ENCODE data around the gene MYL10. TPM values are rescaled to one million over a fixed set of nuclear protein-coding genes. Genes with fewer than 3 reads are reported as not detected.

The MYL10 gene
- polyA plus RNA-seq, 1 of the 3 experiments (the other 2 are of a cell fraction) = not detected

DNA sequence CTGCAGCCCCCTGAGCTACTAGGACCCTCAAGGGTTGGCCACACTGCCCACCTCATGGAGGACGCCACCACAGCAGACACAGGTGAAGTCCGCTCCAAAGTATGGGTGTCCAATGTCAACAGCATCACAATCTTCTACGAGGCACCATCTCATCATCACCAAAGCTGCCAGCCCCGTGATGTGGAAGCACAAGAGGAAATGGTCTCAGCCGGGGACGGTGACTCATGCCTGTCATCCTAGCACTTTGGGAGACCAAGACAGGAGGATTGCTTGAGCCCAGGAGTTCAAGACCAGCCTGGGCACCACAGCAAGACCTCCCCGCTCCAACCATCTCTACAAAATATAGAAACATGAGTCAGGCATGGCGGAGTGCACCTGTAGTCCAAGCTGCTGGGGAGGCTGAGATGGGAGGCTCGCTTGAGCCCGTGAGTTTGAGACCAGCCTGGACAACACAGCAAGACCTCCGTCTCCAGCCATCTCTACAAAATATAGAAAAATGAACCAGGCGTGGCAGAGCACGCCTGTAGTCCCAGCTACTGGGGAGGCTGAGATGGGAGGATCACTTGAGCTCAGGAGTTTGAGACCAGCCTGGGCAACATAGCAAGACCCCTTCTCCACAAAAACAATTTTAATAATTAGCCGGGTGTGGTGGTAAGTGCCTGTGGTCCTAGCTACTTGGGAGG, 48.8 kb upstream of the MYL10 start:
- H3K27ac ChIP-seq (ENCODE audit: low read depth in 2 of 2, low read length in 1 of 2) = peak overlapping the region in 1 of 2 experiments; percentile 19; a peak in 1 of 4 replicates

DNA sequence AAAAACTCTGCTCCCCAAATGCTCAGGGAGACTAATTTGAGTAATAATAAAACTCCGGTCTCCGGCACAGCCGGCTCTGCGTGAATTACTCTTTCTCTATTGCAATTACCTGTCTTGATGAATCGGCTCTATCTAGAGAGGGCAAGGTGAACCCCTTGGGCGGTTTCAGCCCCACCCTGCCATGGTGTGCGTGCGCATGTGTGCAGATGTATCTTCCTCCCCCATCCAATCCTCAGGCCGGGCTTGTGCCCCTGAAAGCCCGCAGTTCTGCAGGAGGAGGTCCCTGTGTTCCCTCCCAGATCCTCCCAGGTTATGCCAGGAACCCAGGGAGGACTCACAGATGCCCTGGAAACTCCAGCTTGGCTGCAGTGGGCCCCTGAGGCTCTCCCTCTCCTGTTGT, 48.3 kb upstream of the MYL10 start:
- 89% methylated on average over 10 of the region's 10 CpGs for WGBS (ENCODE audit: low lambda C conversion rate)
- Histone ChIP-seq H3K9me3 (no peaks in the 10 kb centered on the region), H3K9ac (no peak overlapping the region), H2AFZ (ENCODE audit: low read depth) (peak overlapping the region; percentile 8; the same call in 1 of the 2 replicates), H3K4me3 (ENCODE audit: low read depth in 2 of 2, low read length in 1 of 2) (no peak overlapping the region), H3K27ac (ENCODE audit: low read depth in 2 of 2, low read length in 1 of 2) (0 out of 4 replicates have a peak overlapping the region, but pooled peaks of 1 of the 2 experiments have one; percentile 4), H3K9me2 (no peaks in the 10 kb centered on the region), H3K4me1 (ENCODE audit: control insufficient read depth in 1 of 2, insufficient read depth in 2 of 2, low read depth in 1 of 2, low read length in 1 of 2) (peaks cover 15 to 22% of the 10 kb centered on the region in 2 experiments; a peak in 3 of 4 replicates), H3K4me2 (no peak overlapping the region), H3K79me2 (ENCODE audit: insufficient read depth) (no peaks in the 10 kb centered on the region), H3K36me3 (replicated peaks in 1 of 2; ENCODE audit: control insufficient read depth in 1 of 2, insufficient read depth in 2 of 2, low read length in 1 of 2) (no peaks in the 10 kb centered on the region), H3F3A (replicated peaks; ENCODE audit: insufficient read depth) (peaks cover 25% of the 10 kb centered on the region), H3K27me3 (ENCODE audit: insufficient read depth) (no peaks in the 10 kb centered on the region), H4K20me1 (ENCODE audit: insufficient read depth) (no peaks in the 10 kb centered on the region)
- TF ChIP-seq TAF1 (IDR thresholded peaks at IDR 0.05; ENCODE audit: borderline replicate concordance, low read depth, low read length) (no peak), FOXJ3 (CRISPR knock-in tag; IDR thresholded peaks at IDR 0.05) (no peak), POLR2AphosphoS5 (IDR thresholded peaks at IDR 0.05; ENCODE audit: low read depth, low read length) (no peak), FOXM1 (IDR thresholded peaks at IDR 0.05; ENCODE audit: low read depth) (no peak), TEAD4 (IDR thresholded peaks at IDR 0.05; ENCODE audit: borderline replicate concordance, insufficient read depth) (no peak), NFIC (IDR thresholded peaks at IDR 0.05; ENCODE audit: borderline replicate concordance) (no peak), GATA2 (CRISPR knock-in tag; IDR thresholded peaks at IDR 0.05) (no peak), TCF12 (IDR thresholded peaks at IDR 0.05) (no peak), YY1 (IDR thresholded peaks at IDR 0.05; ENCODE audit: low read depth) (no peak), GABPA (IDR thresholded peaks at IDR 0.05; ENCODE audit: low read depth) (no peak), RFX5 (IDR thresholded peaks at IDR 0.05; ENCODE audit: low read length) (no peak), MXI1 (IDR thresholded peaks at IDR 0.05; ENCODE audit: low read depth, low read length) (no peak)
- TF ChIP-seq, protein P1, sequence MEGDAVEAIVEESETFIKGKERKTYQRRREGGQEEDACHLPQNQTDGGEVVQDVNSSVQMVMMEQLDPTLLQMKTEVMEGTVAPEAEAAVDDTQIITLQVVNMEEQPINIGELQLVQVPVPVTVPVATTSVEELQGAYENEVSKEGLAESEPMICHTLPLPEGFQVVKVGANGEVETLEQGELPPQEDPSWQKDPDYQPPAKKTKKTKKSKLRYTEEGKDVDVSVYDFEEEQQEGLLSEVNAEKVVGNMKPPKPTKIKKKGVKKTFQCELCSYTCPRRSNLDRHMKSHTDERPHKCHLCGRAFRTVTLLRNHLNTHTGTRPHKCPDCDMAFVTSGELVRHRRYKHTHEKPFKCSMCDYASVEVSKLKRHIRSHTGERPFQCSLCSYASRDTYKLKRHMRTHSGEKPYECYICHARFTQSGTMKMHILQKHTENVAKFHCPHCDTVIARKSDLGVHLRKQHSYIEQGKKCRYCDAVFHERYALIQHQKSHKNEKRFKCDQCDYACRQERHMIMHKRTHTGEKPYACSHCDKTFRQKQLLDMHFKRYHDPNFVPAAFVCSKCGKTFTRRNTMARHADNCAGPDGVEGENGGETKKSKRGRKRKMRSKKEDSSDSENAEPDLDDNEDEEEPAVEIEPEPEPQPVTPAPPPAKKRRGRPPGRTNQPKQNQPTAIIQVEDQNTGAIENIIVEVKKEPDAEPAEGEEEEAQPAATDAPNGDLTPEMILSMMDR (IDR thresholded peaks at IDR 0.05) = no peak
- TF ChIP-seq, protein P2, sequence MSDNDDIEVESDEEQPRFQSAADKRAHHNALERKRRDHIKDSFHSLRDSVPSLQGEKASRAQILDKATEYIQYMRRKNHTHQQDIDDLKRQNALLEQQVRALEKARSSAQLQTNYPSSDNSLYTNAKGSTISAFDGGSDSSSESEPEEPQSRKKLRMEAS (IDR thresholded peaks at IDR 0.05; ENCODE audit: low read depth) = no peak
- TF ChIP-seq, protein P3, sequence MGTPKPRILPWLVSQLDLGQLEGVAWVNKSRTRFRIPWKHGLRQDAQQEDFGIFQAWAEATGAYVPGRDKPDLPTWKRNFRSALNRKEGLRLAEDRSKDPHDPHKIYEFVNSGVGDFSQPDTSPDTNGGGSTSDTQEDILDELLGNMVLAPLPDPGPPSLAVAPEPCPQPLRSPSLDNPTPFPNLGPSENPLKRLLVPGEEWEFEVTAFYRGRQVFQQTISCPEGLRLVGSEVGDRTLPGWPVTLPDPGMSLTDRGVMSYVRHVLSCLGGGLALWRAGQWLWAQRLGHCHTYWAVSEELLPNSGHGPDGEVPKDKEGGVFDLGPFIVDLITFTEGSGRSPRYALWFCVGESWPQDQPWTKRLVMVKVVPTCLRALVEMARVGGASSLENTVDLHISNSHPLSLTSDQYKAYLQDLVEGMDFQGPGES (IDR thresholded peaks at IDR 0.05; ENCODE audit: low read depth, low read length) = no peak
- TF ChIP-seq, protein P4, sequence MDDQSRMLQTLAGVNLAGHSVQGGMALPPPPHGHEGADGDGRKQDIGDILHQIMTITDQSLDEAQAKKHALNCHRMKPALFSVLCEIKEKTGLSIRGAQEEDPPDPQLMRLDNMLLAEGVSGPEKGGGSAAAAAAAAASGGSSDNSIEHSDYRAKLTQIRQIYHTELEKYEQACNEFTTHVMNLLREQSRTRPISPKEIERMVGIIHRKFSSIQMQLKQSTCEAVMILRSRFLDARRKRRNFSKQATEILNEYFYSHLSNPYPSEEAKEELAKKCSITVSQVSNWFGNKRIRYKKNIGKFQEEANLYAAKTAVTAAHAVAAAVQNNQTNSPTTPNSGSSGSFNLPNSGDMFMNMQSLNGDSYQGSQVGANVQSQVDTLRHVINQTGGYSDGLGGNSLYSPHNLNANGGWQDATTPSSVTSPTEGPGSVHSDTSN (IDR thresholded peaks at IDR 0.05) = no peak
- DNase-seq = no peak
- POLR2A ChIA-PET = no interaction called here
- CTCF ChIA-PET = interaction anchor here (1.0 to 3.9 kb wide), 3 partner anchors 10 to 559 kb away, joined by 3 to 14 read pairs (median 6); no protein-coding TSS in a partner anchor

More for the DNA sequence above, 48.8 kb upstream of the MYL10 start:
- Histone ChIP-seq H3K27me3 (ENCODE audit: insufficient read depth) (no peaks in the 10 kb centered on the region), H3K79me2 (ENCODE audit: insufficient read depth) (no peaks in the 10 kb centered on the region), H3K9me2 (no peaks in the 10 kb centered on the region), H3K4me1 (ENCODE audit: control insufficient read depth in 1 of 2, insufficient read depth in 2 of 2, low read depth in 1 of 2, low read length in 1 of 2) (peaks cover 15 to 22% of the 10 kb centered on the region in 2 experiments; a peak in 3 of 4 replicates), H3K9me3 (no peaks in the 10 kb centered on the region), H3K4me3 (ENCODE audit: low read depth in 2 of 2, low read length in 1 of 2) (no peak overlapping the region), H3K9ac (no peak overlapping the region), H2AFZ (ENCODE audit: low read depth) (peak overlapping the region; percentile 8; the same call in 1 of the 2 replicates), H4K20me1 (ENCODE audit: insufficient read depth) (no peaks in the 10 kb centered on the region), H3K36me3 (replicated peaks in 1 of 2; ENCODE audit: control insufficient read depth in 1 of 2, insufficient read depth in 2 of 2, low read length in 1 of 2) (no peaks in the 10 kb centered on the region), H3F3A (replicated peaks; ENCODE audit: insufficient read depth) (peaks cover 27% of the 10 kb centered on the region), H3K4me2 (no peak overlapping the region)
- ChIA-PET POLR2A (no interaction called here), CTCF (interaction anchor here (1.0 to 3.9 kb wide), 5 partner anchors 9 to 559 kb away, joined by 3 to 14 read pairs (median 6); no protein-coding TSS in a partner anchor)
- TF ChIP-seq NFIC (IDR thresholded peaks at IDR 0.05; ENCODE audit: borderline replicate concordance) = no peak
- 0 out of 2 replicates have a peak, but pooled peaks have one; percentile 10 for TF ChIP-seq FOSL2 (IDR thresholded peaks at IDR 0.05; ENCODE audit: borderline replicate concordance, low read depth)
- WGBS (ENCODE audit: low lambda C conversion rate) = 77% methylated on average over 11 of the region's 14 CpGs
- DNase-seq = no peak
